Tibial artery (tissue), 4 donors: ENCODE results near the gene RWDD1.
"Not testable (repeated sequence)": the region's sequence is repeated elsewhere in the genome, so short reads cannot be mapped to it uniquely, and the experiment has no call there.

Experiments used
- DNase-seq, 2 donors: peaks; one replicate each; pipeline ENCODE4 v3.0.0-alpha.2; 2019
- H3K27ac ChIP-seq, 2 donors: fragments of 200-600 bp; sonication (generic) in 1 of 2; 1 replicate in 1 of 2; 2 replicates in 1 of 2; pipeline ENCODE4 v1.5.1; 2018 to 2019; ENCODE audit warnings: mild to moderate bottlenecking in 1 of 2
- H3K27me3 ChIP-seq, 2 donors: fragments of 200-600 bp; sonication (generic) in 1 of 2; one replicate each; pipeline versions ENCODE4 v1.5.1 to v1.6.0; 2016 to 2019
- H3K36me3 ChIP-seq, 3 donors: fragments of 200-600 bp; sonication (generic) in 2 of 3; one replicate each; pipeline ENCODE4 v1.5.1; 2016 to 2019; ENCODE audit warnings: mild to moderate bottlenecking in 2 of 3
- H3K4me1 ChIP-seq, 4 donors: fragments of 200-600 bp; sonication (generic) in 2 of 4; 1 replicate in 3 of 4; 2 replicates in 1 of 4; pipeline ENCODE4 v1.5.1; 2016 to 2019
- H3K4me3 ChIP-seq, 2 donors: fragments of 200-600 bp; sonication (generic) in 1 of 2; 1 replicate in 1 of 2; 2 replicates in 1 of 2; pipeline ENCODE4 v1.5.1; 2018 to 2019; ENCODE audit warnings: mild to moderate bottlenecking in 2 of 2
- H3K9me3 ChIP-seq, 3 donors: fragments of 200-600 bp; sonication (generic) in 1 of 3; one replicate each; pipeline ENCODE4 v1.5.1; 2016 to 2019
- CTCF ChIP-seq, 2 experiments: fragments of 200-600 bp in 1 of 2; fragments of 450-650 bp in 1 of 2; IDR thresholded peaks; one replicate each; pipeline ENCODE4 v1.5.1; 2017 to 2019; ENCODE audit warnings: antibody characterized with exemption in 2 of 2, mild to moderate bottlenecking in 1 of 2, moderate library complexity in 1 of 2
- intact Hi-C: fragments of 100-400 bp; cut with DNase I; formaldehyde crosslinking; loops from one replicate; pipeline ENCODE4 v1.15.0; 2023; ENCODE audit warnings: low total_unique reads

The RWDD1 gene

GRCh38 chr6:116586738-116587137 is 15.4 kb downstream of the RWDD1 start:
- DNase-seq, result no peak
- no peaks in the 10 kb centered on the region for H3K27me3 ChIP-seq
- H3K9me3 ChIP-seq, result no peaks in the 10 kb centered on the region
- no peak overlapping the region for H3K27ac ChIP-seq
- H3K36me3 ChIP-seq, result peaks cover 44 to 84% (median 55%) of the 10 kb centered on the region in 3 donors
- H3K4me3 ChIP-seq, result no peak overlapping the region
- no peak for TF ChIP-seq CTCF (IDR thresholded peaks at IDR 0.05)
- no peaks in the 10 kb centered on the region for H3K4me1 ChIP-seq
- intact Hi-C loops, result no loop called here

- Histone ChIP-seq H3K4me1 (no peaks in the 10 kb centered on the region), H3K36me3 (peaks cover 62 to 71% (median 67%) of the 10 kb centered on the region in 3 donors), H3K4me3 (no peak overlapping the region), H3K9me3 (no peaks in the 10 kb centered on the region), H3K27ac (no peak overlapping the region), H3K27me3 (no peaks in the 10 kb centered on the region)
- no peak for TF ChIP-seq CTCF (IDR thresholded peaks at IDR 0.05)
- no peak for DNase-seq
- intact Hi-C loops, result no loop called here
Observed at GRCh38 chr6:116595247-116595646, 23.9 kb downstream of the RWDD1 start.

- H3K27ac ChIP-seq, result no peak overlapping the region
- no peaks in the 10 kb centered on the region for H3K27me3 ChIP-seq
- DNase-seq, result no peak
- no peak overlapping the region for H3K4me3 ChIP-seq
- H3K9me3 ChIP-seq, result no peaks in the 10 kb centered on the region
- no peak for TF ChIP-seq CTCF (IDR thresholded peaks at IDR 0.05)
- intact Hi-C loops, result no loop called here
- H3K4me1 ChIP-seq, result no peaks in the 10 kb centered on the region
- H3K36me3 ChIP-seq, result peaks cover 55 to 63% (median 60%) of the 10 kb centered on the region in 3 donors
Observed at GRCh38 chr6:116596815-116597214, 25.5 kb downstream of the RWDD1 start.

- DNase-seq, H3K9me3 ChIP-seq, H3K27ac ChIP-seq, H3K4me3 ChIP-seq, H3K27me3 ChIP-seq, intact Hi-C loops, H3K4me1 ChIP-seq: not testable (repeated sequence)
- H3K36me3 ChIP-seq, result peaks cover 19 to 24% (median 22%) of the 10 kb centered on the region in 3 donors
Observed at GRCh38 chr6:116603916-116604315, 32.6 kb downstream of the RWDD1 start.

- H3K36me3 ChIP-seq, result peaks cover 18 to 24% (median 22%) of the 10 kb centered on the region in 3 donors
- H3K9me3 ChIP-seq, H3K27ac ChIP-seq, DNase-seq, H3K4me1 ChIP-seq, intact Hi-C loops, H3K4me3 ChIP-seq, H3K27me3 ChIP-seq: not testable (repeated sequence)
Observed at GRCh38 chr6:116604868-116605267, 33.6 kb downstream of the RWDD1 start.

- H3K36me3 ChIP-seq, result peaks cover 13 to 22% (median 21%) of the 10 kb centered on the region in 3 donors
- H3K27me3 ChIP-seq, result no peaks in the 10 kb centered on the region
- no peaks in the 10 kb centered on the region for H3K9me3 ChIP-seq
- DNase-seq, result no peak
- no peak for TF ChIP-seq CTCF (IDR thresholded peaks at IDR 0.05)
- intact Hi-C loops, result no loop called here
- no peaks in the 10 kb centered on the region for H3K4me1 ChIP-seq
- no peak overlapping the region for H3K27ac ChIP-seq
- H3K4me3 ChIP-seq, result no peak overlapping the region
Observed at GRCh38 chr6:116605935-116606334, 34.6 kb downstream of the RWDD1 start.

- H3K4me1 ChIP-seq, result peaks cover 0 to 4% (median 1%) of the 10 kb centered on the region in 4 donors
- H3K4me3 ChIP-seq, result no peak overlapping the region
- no peak for TF ChIP-seq CTCF (IDR thresholded peaks at IDR 0.05)
- DNase-seq, result no peak
- no peaks in the 10 kb centered on the region for H3K27me3 ChIP-seq
- intact Hi-C loops, result no loop called here
- no peaks in the 10 kb centered on the region for H3K9me3 ChIP-seq
- no peak overlapping the region for H3K27ac ChIP-seq
- peaks cover 0 to 4% (median under 1%) of the 10 kb centered on the region in 3 donors for H3K36me3 ChIP-seq
Observed at GRCh38 chr6:116611056-116611455, 39.8 kb downstream of the RWDD1 start.
